HEK293 (cell line): ENCODE measurements around the gene MORC4.

ENCODE experiments used
- ZNF324 ChIP-seq: fragments of 450-650 bp; formaldehyde crosslinking; IDR thresholded peaks from 2 replicates; pipeline ENCODE4 v1.5.1; 2016; ENCODE audit warnings: missing biosample characterization, missing genetic modification characterization
- TF ChIP-seq, protein P1 (sequence below): fragments of 450-650 bp; formaldehyde crosslinking; IDR thresholded peaks from 2 replicates; pipeline ENCODE4 v1.5.1; 2016; ENCODE audit warnings: missing biosample characterization, missing genetic modification characterization

DNA sequence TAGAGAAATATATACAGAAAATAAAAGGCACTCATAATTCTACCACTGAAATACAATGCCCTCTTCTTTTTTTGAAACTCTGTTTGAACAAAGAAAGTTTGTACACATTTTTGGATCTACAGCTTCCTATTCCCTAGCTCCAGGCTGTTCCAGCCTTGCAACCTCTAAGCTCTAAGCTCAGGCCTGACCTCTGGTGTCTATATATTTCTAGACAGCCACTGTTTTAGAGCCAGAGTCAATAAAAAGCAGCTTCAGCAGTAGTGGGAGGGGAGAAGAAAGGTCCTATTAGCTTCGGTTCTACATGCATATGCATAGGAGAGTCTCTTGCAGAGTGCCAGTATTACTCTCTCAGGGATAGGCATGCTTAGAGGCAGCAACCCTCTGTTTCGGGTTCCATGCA, 40.1 kb downstream of the MORC4 start:
- TF ChIP-seq, protein P1, sequence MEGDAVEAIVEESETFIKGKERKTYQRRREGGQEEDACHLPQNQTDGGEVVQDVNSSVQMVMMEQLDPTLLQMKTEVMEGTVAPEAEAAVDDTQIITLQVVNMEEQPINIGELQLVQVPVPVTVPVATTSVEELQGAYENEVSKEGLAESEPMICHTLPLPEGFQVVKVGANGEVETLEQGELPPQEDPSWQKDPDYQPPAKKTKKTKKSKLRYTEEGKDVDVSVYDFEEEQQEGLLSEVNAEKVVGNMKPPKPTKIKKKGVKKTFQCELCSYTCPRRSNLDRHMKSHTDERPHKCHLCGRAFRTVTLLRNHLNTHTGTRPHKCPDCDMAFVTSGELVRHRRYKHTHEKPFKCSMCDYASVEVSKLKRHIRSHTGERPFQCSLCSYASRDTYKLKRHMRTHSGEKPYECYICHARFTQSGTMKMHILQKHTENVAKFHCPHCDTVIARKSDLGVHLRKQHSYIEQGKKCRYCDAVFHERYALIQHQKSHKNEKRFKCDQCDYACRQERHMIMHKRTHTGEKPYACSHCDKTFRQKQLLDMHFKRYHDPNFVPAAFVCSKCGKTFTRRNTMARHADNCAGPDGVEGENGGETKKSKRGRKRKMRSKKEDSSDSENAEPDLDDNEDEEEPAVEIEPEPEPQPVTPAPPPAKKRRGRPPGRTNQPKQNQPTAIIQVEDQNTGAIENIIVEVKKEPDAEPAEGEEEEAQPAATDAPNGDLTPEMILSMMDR (tag by site-specific recombination), result no peak
- TF ChIP-seq ZNF324 (tag by site-specific recombination), result no peak
